Hypothalamus (tissue), 51 donors: ENCODE measurements around the gene UBE4A.

Source experiments
- DNase-seq, 51 donors: peaks; one replicate each; lab custom pipeline; 2025; lab: John Stamatoyannopoulos, UW

The UBE4A gene

GRCh38 chr11:118359295-118359958, at the start of gene UBE4A:
Gene UBE4A, plus strand, starts transcription at chr11:118359600. Its CDS starts 5,481 bp downstream, at chr11:118365081.
- DNase-seq = peak; percentile 76 to 97 (median 90)

GRCh38 chr11:118310271-118310670, 49.1 kb upstream of the UBE4A start:
- no peak for DNase-seq

GRCh38 chr11:118310781-118311485, 48.5 kb upstream of the UBE4A start:
- no peak for DNase-seq

- DNase-seq = no peak
These were observed 47.9 kb upstream of the UBE4A start for GRCh38 chr11:118311518-118311917.

GRCh38 chr11:118312328-118312727, 47.1 kb upstream of the UBE4A start:
- DNase-seq = no peak

- DNase-seq = no peak
These were observed 46.2 kb upstream of the UBE4A start for GRCh38 chr11:118313242-118313641.

GRCh38 chr11:118314988-118315411, 44.4 kb upstream of the UBE4A start:
- DNase-seq = no peak

- DNase-seq = no peak
These were observed 41.3 kb upstream of the UBE4A start for GRCh38 chr11:118318124-118318523.

GRCh38 chr11:118318581-118319336, 40.6 kb upstream of the UBE4A start:
- DNase-seq = no peak

- DNase-seq = no peak
These were observed 40.1 kb upstream of the UBE4A start for GRCh38 chr11:118319337-118319707.

GRCh38 chr11:118320515-118320914, 38.9 kb upstream of the UBE4A start:
- DNase-seq = no peak

- no peak for DNase-seq
These were observed 37.9 kb upstream of the UBE4A start for GRCh38 chr11:118321386-118322082.

GRCh38 chr11:118322721-118323120, 36.7 kb upstream of the UBE4A start:
- no peak for DNase-seq

- DNase-seq = no peak
These were observed 34.1 kb upstream of the UBE4A start for GRCh38 chr11:118325283-118325682.

- no peak for DNase-seq
These were observed 30.7 kb upstream of the UBE4A start for GRCh38 chr11:118328745-118329144.

GRCh38 chr11:118334745-118335144, 24.7 kb upstream of the UBE4A start:
- DNase-seq = no peak

- no peak for DNase-seq
These were observed 20.8 kb upstream of the UBE4A start for GRCh38 chr11:118338637-118339061.

- DNase-seq = no peak
These were observed 20.0 kb upstream of the UBE4A start for GRCh38 chr11:118339281-118339961.

GRCh38 chr11:118340449-118340848, 19.0 kb upstream of the UBE4A start:
- DNase-seq = no peak

- DNase-seq = no peak
These were observed 18.1 kb upstream of the UBE4A start for GRCh38 chr11:118341261-118341660.
